K562 (cell line): Measurements from ENCODE around the gene SEC14L1. TPM values are rescaled to one million over a fixed set of nuclear protein-coding genes. Genes with fewer than 3 reads are reported as not detected.
A peak's percentile ranks its signal among the peaks of the same experiment; 100 is the strongest.

Source experiments
- ATAC-seq: fragments of 200-7000 bp; cut with Tn5 transposase; 3 replicates; pipeline ENCODE4 v1.9.1; 2020; ENCODE audit warnings: moderate library complexity
- BruUV-seq: library from RNA; stranded (reverse); fragments of 400-500 nt; replicated peaks from 2 replicates; lab custom pipeline; 2021; lab: Mats Ljungman, UMichigan
- CTCF ChIA-PET: fragments of 300-600 bp; formaldehyde crosslinking; extraction: SDS; loops from one replicate; lab custom pipeline; 2021; ENCODE audit warnings: low intra/inter-chr PET ratio; lab: Yijun Ruan, JAX
- POLR2A ChIA-PET: fragments of 300-600, 350-650 bp; sonication (Branson Sonifier 250); formaldehyde crosslinking; extraction: SDS; loops from one replicate; lab custom pipeline; 2021; ENCODE audit warnings: antibody characterized with exemption, inconsistent platforms; lab: Yijun Ruan, JAX
- DNase-seq, 4 experiments: peaks; one replicate each; pipeline versions ENCODE4 v3.0.0 to v3.0.0-alpha.2; 2011 to 2018; ENCODE audit warnings: low spot score in 3 of 4, mixed read lengths in 3 of 4; ENCODE audit errors: extremely low read depth in 1 of 4
- FAIRE-seq: peaks from 2 replicates; lab custom pipeline; 2011; peaks lifted over from hg19 to GRCh38; lab: Jason Lieb, UNC
- H2AFZ ChIP-seq: 2 replicates; pipeline ENCODE4 v1.6.0; 2011; ENCODE audit warnings: low read depth, low read length, control low read depth, inconsistent platforms
- H3K27ac ChIP-seq: fragments of 200-600 bp; 3 replicates; pipeline ENCODE4 v1.8.0; 2011; ENCODE audit warnings: low read depth, mild to moderate bottlenecking, control low read depth, inconsistent platforms, low read length, moderate library complexity, mixed read lengths; ENCODE audit errors: extremely low read depth
- H3K27me3 ChIP-seq, 2 experiments: fragments of 300-600 bp in 1 of 2; 2 replicates in 1 of 2; 3 replicates in 1 of 2; pipeline versions ENCODE4 v1.6.0 to v1.8.0; 2011; ENCODE audit warnings: inconsistent platforms in 2 of 2, low read length in 2 of 2, mild to moderate bottlenecking in 1 of 2, mixed read lengths in 1 of 2, moderate library complexity in 1 of 2; ENCODE audit not compliant: control insufficient read depth in 2 of 2, insufficient read depth in 2 of 2
- H3K36me3 ChIP-seq: fragments of 300-600 bp; 3 replicates; pipeline ENCODE4 v1.8.0; 2011; ENCODE audit warnings: mild to moderate bottlenecking, low read length, inconsistent platforms; ENCODE audit not compliant: control insufficient read depth, insufficient read depth
- H3K4me1 ChIP-seq, 2 experiments: fragments of 200-600 bp in 1 of 2; replicated peaks in 1 of 2; 2 replicates in 1 of 2; 3 replicates in 1 of 2; pipeline versions ENCODE4 v1.5.1 to v1.8.0; 2011; ENCODE audit warnings: inconsistent platforms in 2 of 2, low read length in 2 of 2, mild to moderate bottlenecking in 1 of 2, mixed read lengths in 1 of 2, moderate library complexity in 1 of 2; ENCODE audit not compliant: control insufficient read depth in 2 of 2, insufficient read depth in 2 of 2
- H3K4me2 ChIP-seq: 2 replicates; pipeline ENCODE4 v1.6.1; 2011; ENCODE audit warnings: low read length, control low read depth, inconsistent platforms, mixed read lengths; ENCODE audit not compliant: insufficient read depth
- H3K4me3 ChIP-seq: fragments of 200-600 bp; sonication (generic), shearing (Covaris generic); 2 replicates; pipeline ENCODE4 v1.5.1; 2016; ENCODE audit warnings: control low read depth, inconsistent platforms
- H3K79me2 ChIP-seq: fragments of 200-600 bp; 3 replicates; pipeline ENCODE4 v1.8.0; 2011; ENCODE audit warnings: low read length, inconsistent platforms; ENCODE audit not compliant: control insufficient read depth, insufficient read depth
- H3K9ac ChIP-seq, 2 experiments: 2 replicates each; pipeline versions ENCODE4 v1.6.0 to v1.6.1; 2011; ENCODE audit warnings: low read depth in 2 of 2, low read length in 2 of 2, control low read depth in 1 of 2, inconsistent platforms in 1 of 2, mild to moderate bottlenecking in 1 of 2, mixed read lengths in 1 of 2; ENCODE audit not compliant: insufficient read depth in 1 of 2
- H3K9me1 ChIP-seq: one replicate; pipeline ENCODE4 v1.6.0; 2011; ENCODE audit warnings: inconsistent platforms, mild to moderate bottlenecking, low read length, moderate library complexity; ENCODE audit not compliant: control insufficient read depth, insufficient read depth
- H3K9me3 ChIP-seq: replicated peaks from 2 replicates; pipeline ENCODE4 v1.5.1; 2011; ENCODE audit warnings: low read depth, low read length, inconsistent platforms; ENCODE audit not compliant: control insufficient read depth, insufficient read depth
- H4K20me1 ChIP-seq: replicated peaks from 2 replicates; pipeline ENCODE4 v1.6.1; 2011; ENCODE audit warnings: low read length, inconsistent platforms, mixed read lengths; ENCODE audit not compliant: control insufficient read depth, insufficient read depth
- BRD4 ChIP-seq: fragments of 200-600 bp; sonication (generic); IDR thresholded peaks from 2 replicates; pipeline ENCODE4 v1.6.1; 2017; ENCODE audit warnings: inconsistent platforms
- CC2D1A ChIP-seq: fragments of 450-650 bp; IDR thresholded peaks from 2 replicates; pipeline ENCODE4 v1.6.1; 2017; ENCODE audit warnings: mild to moderate bottlenecking
- CREB3L1 ChIP-seq: fragments of 450-650 bp; IDR thresholded peaks from 2 replicates; pipeline ENCODE4 v1.6.1; 2014; ENCODE audit warnings: low read depth, mild to moderate bottlenecking, moderate library complexity, borderline replicate concordance
- E2F4 ChIP-seq: sonication (generic); formaldehyde crosslinking; IDR thresholded peaks from 2 replicates; pipeline ENCODE4 v1.8.0; 2022; ENCODE audit warnings: mild to moderate bottlenecking, low read depth, missing genetic modification reagents
- ELK1 ChIP-seq: sonication (generic); formaldehyde crosslinking; IDR thresholded peaks from 2 replicates; pipeline ENCODE4 v1.8.1; 2022; ENCODE audit warnings: missing genetic modification reagents
- ETV5 ChIP-seq: sonication (generic); formaldehyde crosslinking; IDR thresholded peaks from 2 replicates; pipeline ENCODE4 v1.4.0; 2020; ENCODE audit warnings: low read depth, mild to moderate bottlenecking, missing genetic modification reagents
- HMGN3 ChIP-seq: IDR thresholded peaks from 2 replicates; pipeline ENCODE4 v1.6.1; 2011; ENCODE audit warnings: borderline replicate concordance, low read depth, mild to moderate bottlenecking, mixed read lengths, low read length; ENCODE audit not compliant: insufficient read length; ENCODE audit errors: extremely low read depth
- KHSRP ChIP-seq: fragments of 450-650 bp; IDR thresholded peaks from 2 replicates; pipeline ENCODE4 v1.6.1; 2017
- MXD1 ChIP-seq: fragments of 250-450 bp; sonication (Bioruptor Pico); IDR thresholded peaks from 2 replicates; pipeline ENCODE4 v1.8.0; 2021; ENCODE audit warnings: borderline replicate concordance, mild to moderate bottlenecking, moderate library complexity; ENCODE audit not compliant: poor library complexity, severe bottlenecking
- MYC ChIP-seq, 2 experiments: fragments of 250-450 bp in 1 of 2; sonication (Bioruptor Pico) in 1 of 2; IDR thresholded peaks; 2 replicates each; pipeline versions ENCODE4 v1.5.1 to v1.6.1; 2012 to 2021; ENCODE audit warnings: low read depth in 2 of 2, borderline replicate concordance in 1 of 2, improper control_type of control experiment in 1 of 2, low read length in 1 of 2, mild to moderate bottlenecking in 1 of 2, moderate library complexity in 1 of 2
- NR3C1 ChIP-seq: sonication (generic); formaldehyde crosslinking; IDR thresholded peaks from 2 replicates; pipeline ENCODE4 v1.8.1; 2022; ENCODE audit warnings: missing genetic modification reagents
- PHB ChIP-seq: fragments of 250-450 bp; sonication (Bioruptor Pico); IDR thresholded peaks from 2 replicates; pipeline ENCODE4 v1.5.0; 2021
- PTRF ChIP-seq: fragments of 450-650 bp; IDR thresholded peaks from 2 replicates; pipeline ENCODE4 v1.6.1; 2016; ENCODE audit warnings: mild to moderate bottlenecking, missing genetic modification characterization, missing compliant biosample characterization
- RBFOX2 ChIP-seq: fragments of 200-400 bp; formaldehyde crosslinking; IDR thresholded peaks from 2 replicates; pipeline ENCODE4 v1.6.1; 2017; ENCODE audit warnings: low read depth, mild to moderate bottlenecking, low read length, moderate library complexity
- RBM15 ChIP-seq: fragments of 200-400 bp; formaldehyde crosslinking; IDR thresholded peaks from 2 replicates; pipeline ENCODE4 v1.6.1; 2018; ENCODE audit warnings: mild to moderate bottlenecking, low read length, moderate library complexity; ENCODE audit not compliant: insufficient read depth
- RFX7 ChIP-seq: fragments of 250-450 bp; sonication (Bioruptor Pico); IDR thresholded peaks from 2 replicates; pipeline ENCODE4 v1.5.1; 2021; ENCODE audit warnings: mild to moderate bottlenecking
- ZNF384 ChIP-seq: IDR thresholded peaks from 2 replicates; pipeline ENCODE4 v1.6.1; 2012; ENCODE audit warnings: low read depth, low read length, improper control_type of control experiment
- WGBS: fragments of 100-300 bp; shearing (Covaris generic); methylation state at CpG from one replicate; pipeline ENCODE4 v1.1.6; 2016; ENCODE audit warnings: low coverage, mixed read lengths; ENCODE audit not compliant: insufficient coverage; ENCODE audit errors: missing lambda C conversion rate; 5-methylcytosine and 5-hydroxymethylcytosine counted together
- in situ Hi-C: fragments of 300-500 bp; cut with MboI; formaldehyde crosslinking; loops from 4 replicates; pipeline ENCODE4 v1.15.0; 2018; ENCODE audit warnings: inconsistent platforms, mixed read lengths
- intact Hi-C: fragments of 100-400 bp; cut with micrococcal nuclease; formaldehyde crosslinking; loops from 2 replicates; pipeline ENCODE4 v1.14.2; 2022
- polyA plus RNA-seq, 8 experiments: library from polyadenylated mRNA; depleted of rRNA in 4 of 8; stranded (reverse) in 5 of 8; unstranded in 3 of 8; fragments of >200 nt; fragmentation: Nextera tagmentation in 2 of 8; fragmentation: Illumina TruSeq in 1 of 8; extraction: Ambion mirVana in 2 of 8; extraction: Trizol in 1 of 8; gene quantifications; 2 replicates each; pipeline versions ENCODE4 v1.2.1 to v1.2.3, GENCODE V29; 2011 to 2014; ENCODE audit warnings: inconsistent platforms in 1 of 8, missing spikeins in 1 of 8
- total RNA-seq, 7 experiments: library from RNA; depleted of rRNA in 6 of 7; stranded (reverse); fragments of >200 nt in 6 of 7; fragmentation: Illumina TruSeq in 2 of 7; extraction: Trizol in 2 of 7; gene quantifications; 2 replicates each; pipeline versions ENCODE4 v1.2.1 to v1.2.3, GENCODE V29; 2011 to 2021; ENCODE audit warnings: low replicate concordance in 1 of 7

Gene SEC14L1
- total and polyA plus RNA-seq, 9 of the 15 experiments (the other 6 are each of a cell fraction or from before 2014, with no cell fraction given) = 3.1 to 39.7 (median 15.2) TPM

GRCh38 chr17:77233635-77234334, 93.0 kb downstream of the SEC14L1 start (continued):
- TF ChIP-seq BRD4 (no peak), ETV5 (CRISPR knock-in tag) (no peak), MYC (IDR thresholded peaks at IDR 0.05; ENCODE audit: low read depth, low read length) (no peak), MYC (CRISPR knock-in tag; IDR thresholded peaks at IDR 0.05; ENCODE audit: borderline replicate concordance, low read depth) (no peak), PTRF (tag) (no peak), HMGN3 (no peak), CC2D1A (0 out of 2 replicates have a peak, but pooled peaks have one; percentile 19), ZNF384 (no peak), ELK1 (CRISPR knock-in tag) (no peak), PHB (CRISPR knock-in tag) (no peak)
- TF ChIP-seq, all 486 proteins: peak for 106

- no TSS peak for BruUV-seq
- intact Hi-C loops = no loop called here
- H2AFZ ChIP-seq = no peak overlapping the region
- TF ChIP-seq KHSRP = no peak
- no peak for TF ChIP-seq RBM15
- TF ChIP-seq RFX7 (CRISPR knock-in tag) = no peak
- no peak for TF ChIP-seq RBFOX2
- no peak for TF ChIP-seq NR3C1 (CRISPR knock-in tag)
- TF ChIP-seq MXD1 (CRISPR knock-in tag) = no peak
- no peak for TF ChIP-seq E2F4 (CRISPR knock-in tag)
- no peak for TF ChIP-seq CREB3L1
These were observed 93.9 kb downstream of the SEC14L1 start for GRCh38 chr17:77234695-77235094.

More at GRCh38 chr17:77234695-77235094, 93.9 kb downstream of the SEC14L1 start:
- no peak for DNase-seq
- Histone ChIP-seq H3K9ac (no peak overlapping the region), H4K20me1 (no peaks in the 10 kb centered on the region), H3K4me1 (peaks cover 3 to 11% of the 10 kb centered on the region in 2 experiments; a peak in 4 of 5 replicates), H3K79me2 (no peaks in the 10 kb centered on the region), H3K36me3 (no peaks in the 10 kb centered on the region), H3K27me3 (no peaks in the 10 kb centered on the region), H3K9me3 (peaks cover 10% of the 10 kb centered on the region), H3K27ac (no peak overlapping the region), H3K4me3 (no peak overlapping the region), H3K9me1 (no peaks in the 10 kb centered on the region), H3K4me2 (no peak overlapping the region)
- ChIA-PET POLR2A (interaction anchor here (1.3 kb wide), 1 partner anchor 146 kb away, joined by 5 read pairs; no protein-coding TSS in a partner anchor), CTCF (no interaction called here)
- FAIRE-seq = no peak
- WGBS = 60% methylated on average over 9 of the region's 9 CpGs
- ATAC-seq = no peak
- in situ Hi-C loops = no loop called here
